LHCN-M2 (cell line): Measurements from ENCODE around the gene VPS9D1. TPM values are rescaled to one million over a fixed set of nuclear protein-coding genes. Genes with fewer than 3 reads are reported as not detected.
"Not testable (repeated sequence)": the region's sequence is repeated elsewhere in the genome, so short reads cannot be mapped to it uniquely, and the experiment has no call there.

Experiments
- DNase-seq: peaks from one replicate; pipeline ENCODE4 v3.0.0-alpha.2; 2012; ENCODE audit warnings: low read depth
- total RNA-seq: library from RNA; depleted of rRNA; stranded (reverse); fragments of >200 nt; gene quantifications from 2 replicates; pipeline ENCODE4 v1.2.3, GENCODE V29; 2014; rRNA removed

VPS9D1 gene
- total RNA-seq, 1 experiment from 2014 or later: 10.0 TPM

DNA sequence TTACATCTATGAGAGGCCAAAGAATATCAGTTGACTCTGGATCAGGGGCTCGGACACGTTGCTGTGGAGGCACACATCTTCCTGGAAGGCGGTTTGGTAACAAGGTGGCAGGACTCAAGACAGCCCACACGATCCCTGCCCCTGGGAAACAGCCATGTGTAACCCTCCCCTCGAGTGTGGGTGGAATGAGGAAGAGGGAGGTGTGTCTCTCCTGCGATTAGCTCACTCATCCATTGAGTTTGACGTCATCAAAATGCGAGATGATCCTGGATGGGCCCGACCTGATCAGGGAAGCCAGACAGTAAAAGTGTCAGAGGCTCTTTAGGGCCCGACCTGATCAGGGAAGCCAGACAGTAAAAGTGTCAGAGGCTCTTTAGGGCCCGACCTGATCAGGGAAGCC is 56.5 kb downstream of the VPS9D1 start:
- DNase-seq: not testable (repeated sequence)

DNA sequence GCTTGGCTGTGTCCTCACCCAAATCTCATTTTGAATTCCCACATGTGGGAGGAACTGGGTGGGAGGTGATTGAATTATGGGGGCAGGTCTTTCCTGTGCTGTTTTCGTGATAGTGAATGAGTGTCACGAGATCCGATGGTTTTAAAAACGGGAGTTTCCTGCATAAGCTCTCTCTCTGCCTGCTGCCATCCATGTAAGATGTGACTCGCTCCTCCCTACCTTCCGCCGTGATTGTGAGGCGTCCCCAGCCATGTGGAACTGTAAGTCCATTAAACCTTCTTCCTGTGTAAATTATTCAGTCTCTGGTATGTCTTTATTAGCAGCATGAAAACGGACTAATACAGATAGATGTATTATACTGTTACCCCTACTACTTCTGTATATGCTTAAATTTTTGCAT is 59.5 kb downstream of the VPS9D1 start:
- DNase-seq: no peak

DNA sequence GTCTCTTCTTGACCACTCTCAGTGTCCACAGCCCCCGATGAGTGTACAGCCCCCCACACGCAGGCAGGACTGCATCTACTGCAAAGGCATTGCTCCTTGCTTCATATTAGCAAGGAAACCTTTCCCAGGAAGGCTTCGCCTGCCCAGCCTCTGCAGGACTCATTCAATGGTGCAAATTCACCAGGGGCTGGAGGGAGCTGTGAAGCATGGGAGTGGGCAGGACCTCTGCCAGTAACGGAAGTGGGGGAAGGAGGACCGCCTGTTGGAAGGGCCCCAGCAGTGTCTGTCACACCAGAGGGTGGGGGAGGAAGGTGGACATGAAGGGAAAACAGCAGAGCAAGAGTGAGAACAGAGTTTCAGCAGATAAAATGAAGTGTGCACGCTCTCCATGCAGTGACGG is 60.6 kb downstream of the VPS9D1 start:
- DNase-seq: no peak

DNA sequence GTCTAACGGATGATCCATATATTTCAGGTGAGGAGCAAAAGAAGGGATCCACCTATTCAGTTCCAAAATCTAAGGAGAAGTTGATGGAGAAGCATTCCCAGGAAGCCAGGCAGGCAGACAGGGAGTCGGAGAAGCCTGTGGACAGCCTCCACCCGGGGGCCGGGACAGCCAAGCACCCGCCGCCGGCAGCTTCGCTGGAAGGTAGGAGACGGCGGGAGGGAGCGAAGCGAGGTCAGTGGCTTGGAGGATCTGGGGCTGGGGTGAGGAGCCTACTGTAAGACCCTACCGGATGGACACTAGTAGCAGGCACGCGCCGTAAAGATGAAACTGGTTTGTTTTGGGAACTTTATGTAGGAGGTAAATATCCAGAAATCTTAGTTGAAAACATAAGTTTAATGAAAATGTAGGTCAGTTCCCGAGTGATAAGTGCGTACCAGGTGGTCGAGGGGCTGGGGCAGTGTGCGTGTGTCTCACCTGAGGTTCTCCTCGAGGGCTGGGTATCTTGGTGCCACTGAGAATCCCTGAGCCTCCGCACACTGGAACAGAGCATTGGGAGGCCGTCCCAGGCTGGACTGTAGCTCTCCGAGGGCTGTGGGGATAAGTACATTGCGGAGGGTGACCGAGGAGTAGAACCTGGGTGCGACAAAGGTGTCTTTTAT is 62.3 kb downstream of the VPS9D1 start:
- DNase-seq: no peak

DNA sequence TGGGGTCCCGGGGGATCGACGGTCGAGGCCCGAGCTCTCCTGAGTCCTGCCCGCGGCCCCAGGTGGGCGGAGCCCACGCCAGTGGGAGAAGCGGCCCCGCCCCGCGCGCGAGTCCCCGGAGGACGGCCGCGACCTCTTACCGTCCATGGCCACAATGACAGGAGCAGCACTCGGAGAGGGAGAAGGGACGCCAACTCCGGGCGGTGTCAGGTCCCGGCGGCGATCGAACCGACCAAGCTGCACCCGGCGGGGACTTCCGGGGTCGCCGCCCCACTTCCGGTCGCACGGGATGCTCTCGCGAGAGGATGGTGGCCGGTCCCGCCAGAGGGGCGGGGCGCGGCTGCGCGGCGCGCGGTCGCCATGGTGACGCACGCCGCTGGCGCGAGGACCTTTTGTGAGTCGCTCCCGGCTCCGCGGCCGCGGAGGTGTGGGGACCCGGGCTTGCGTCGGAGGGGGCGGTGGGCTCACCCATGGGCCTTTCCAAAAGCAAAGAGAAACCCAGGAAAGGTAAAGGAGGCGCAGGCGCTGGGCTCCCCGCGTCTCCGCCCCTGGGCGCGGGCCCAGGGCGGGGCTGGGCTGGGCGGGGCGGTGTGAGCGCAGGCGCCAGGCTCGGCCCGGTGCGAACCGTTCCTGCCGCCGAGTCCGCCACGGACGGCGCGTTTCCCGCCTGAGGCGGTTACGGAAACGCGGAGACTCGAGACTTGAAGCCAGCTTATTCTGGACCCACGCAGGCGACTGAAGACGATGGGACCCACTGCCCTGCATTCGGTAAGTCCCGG is 63.1 kb downstream of the VPS9D1 start, which contains the start of the genes CHMP1A and SPATA33:
Gene CHMP1A (minus strand): TSS at position 267 of the 779 bp plus-strand sequence. CDS start 120 bp downstream, at position 147.
Gene SPATA33 (plus strand): TSS at position 395 of the 779 bp plus-strand sequence. CDS start 76 bp downstream, at position 471.
- DNase-seq: peak; percentile 82

Other genes starting within 250 kb of the VPS9D1 start
- gene ANKRD11, start 230.3 kb downstream of the VPS9D1 start, total RNA-seq: 44.6 and 63.4 TPM in 2 replicates
- gene SPG7, start 212.5 kb downstream of the VPS9D1 start, total RNA-seq: 195 and 211 TPM in 2 replicates
- 4,987 and 9,010 TPM in 2 replicates for gene RPL13, start 160.2 kb downstream of the VPS9D1 start, total RNA-seq
- 119 and 147 TPM in 2 replicates for gene CPNE7, start 145.1 kb downstream of the VPS9D1 start, total RNA-seq
- gene DPEP1, start 107.3 kb downstream of the VPS9D1 start, total RNA-seq: 0.46 TPM in 1 of 2 replicates, not detected in the other
- gene CHMP1A, start 63.2 kb downstream of the VPS9D1 start, total RNA-seq: 97.0 and 107 TPM in 2 replicates
- 10.7 and 10.9 TPM in 2 replicates for gene SPATA33, start 63.1 kb downstream of the VPS9D1 start, total RNA-seq
- 60.1 and 67.6 TPM in 2 replicates for gene CDK10, start 34.2 kb downstream of the VPS9D1 start, total RNA-seq
- 13.7 and 17.9 TPM in 2 replicates for gene SPATA2L, start 19.2 kb downstream of the VPS9D1 start, total RNA-seq
- gene ZNF276, start 639 bp upstream of the VPS9D1 start, total RNA-seq: 10.6 and 11.7 TPM in 2 replicates
- 38.9 and 45.3 TPM in 2 replicates for gene FANCA, start 95.7 kb upstream of the VPS9D1 start, total RNA-seq
- 6.9 and 7.1 TPM in 2 replicates for gene SPIRE2, start 107.6 kb upstream of the VPS9D1 start, total RNA-seq
- gene TCF25, start 152.7 kb upstream of the VPS9D1 start, total RNA-seq: 171 and 180 TPM in 2 replicates
- gene MC1R, start 198.0 kb upstream of the VPS9D1 start, total RNA-seq: 7.6 and 7.7 TPM in 2 replicates
- gene TUBB3, start 202.4 kb upstream of the VPS9D1 start, total RNA-seq: 443 and 463 TPM in 2 replicates
- gene DEF8, start 227.9 kb upstream of the VPS9D1 start, total RNA-seq: 78.2 and 87.1 TPM in 2 replicates